CD4-positive, alpha-beta T cell (primary cell): ENCODE measurements around the gene PRELID2. TPM values are rescaled to one million over a fixed set of nuclear protein-coding genes. Genes with fewer than 3 reads are reported as not detected.
"Not testable (repeated sequence)": the region's sequence is repeated elsewhere in the genome, so short reads cannot be mapped to it uniquely, and the experiment has no call there.

Experiments used
- ATAC-seq: fragments of 200-7000 bp; cut with Tn5 transposase; one replicate; pipeline ENCODE4 v1.10.0; 2022; ENCODE audit warnings: mild to moderate bottlenecking; ENCODE audit not compliant: poor library complexity
- CTCF ChIA-PET: fragments of 350-600 bp; sonication (Branson Sonifier 250); formaldehyde crosslinking; loops from one replicate; lab custom pipeline; 2021; ENCODE audit warnings: antibody characterized with exemption, inconsistent platforms; lab: Charles Lee
- POLR2A ChIA-PET: fragments of 350-600 bp; sonication (Branson Sonifier 250); formaldehyde crosslinking; loops from one replicate; lab custom pipeline; 2021; ENCODE audit warnings: antibody characterized with exemption, inconsistent platforms; lab: Charles Lee
- DNase-seq, 14 experiments: peaks; one replicate each; pipeline ENCODE4 v3.0.0-alpha.2; 2013 to 2020; ENCODE audit warnings: mixed read lengths in 2 of 14
- H3K27ac ChIP-seq, 2 donors: one replicate each; pipeline versions ENCODE4 v1.5.1 to v1.7.0; 2013; ENCODE audit warnings: low read length in 2 of 2, low read depth in 1 of 2, mild to moderate bottlenecking in 1 of 2
- H3K27me3 ChIP-seq, 2 experiments: 1 replicate in 1 of 2; 2 replicates in 1 of 2; pipeline versions ENCODE4 v1.6.1 to v1.7.0; 2013; ENCODE audit warnings: low read length in 2 of 2, control low read depth in 1 of 2, mild to moderate bottlenecking in 1 of 2, moderate library complexity in 1 of 2; ENCODE audit not compliant: insufficient read depth in 2 of 2, control insufficient read depth in 1 of 2
- H3K36me3 ChIP-seq: one replicate; pipeline ENCODE4 v1.6.1; 2013; ENCODE audit warnings: low read length, control low read depth; ENCODE audit not compliant: insufficient read depth
- H3K4me1 ChIP-seq: one replicate; pipeline ENCODE4 v1.6.1; 2013; ENCODE audit warnings: low read length, control low read depth; ENCODE audit not compliant: insufficient read depth
- H3K4me3 ChIP-seq: one replicate; pipeline ENCODE4 v1.5.1; 2013; ENCODE audit warnings: mild to moderate bottlenecking, low read length, moderate library complexity
- H3K9me3 ChIP-seq, 2 experiments: 1 replicate in 1 of 2; 2 replicates in 1 of 2; pipeline versions ENCODE4 v1.6.1 to v1.7.0; 2013; ENCODE audit warnings: low read length in 2 of 2, mild to moderate bottlenecking in 2 of 2, control low read depth in 1 of 2, moderate library complexity in 1 of 2; ENCODE audit not compliant: control insufficient read depth in 1 of 2, insufficient read depth in 1 of 2
- H3K27ac Mint-ChIP-seq: one replicate; pipeline ENCODE4 v1.8.0; 2020; ENCODE audit warnings: mixed read lengths
- H3K27me3 Mint-ChIP-seq: one replicate; pipeline ENCODE4 v1.8.0; 2021; ENCODE audit warnings: mixed read lengths
- H3K36me3 Mint-ChIP-seq: one replicate; pipeline ENCODE4 v1.8.0; 2021; ENCODE audit warnings: low read depth, mixed read lengths
- H3K4me1 Mint-ChIP-seq: one replicate; pipeline ENCODE4 v1.8.0; 2021; ENCODE audit warnings: low read depth, mixed read lengths
- H3K4me3 Mint-ChIP-seq: one replicate; pipeline ENCODE4 v1.8.0; 2020; ENCODE audit warnings: mild to moderate bottlenecking, mixed read lengths
- H3K9me3 Mint-ChIP-seq: one replicate; pipeline ENCODE4 v1.8.0; 2020; ENCODE audit warnings: mixed read lengths
- intact Hi-C, 2 experiments: fragments of 100-400 bp; cut with DNase I in 1 of 2; cut with micrococcal nuclease in 1 of 2; formaldehyde crosslinking; loops; one replicate each; pipeline versions ENCODE4 v1.15.1 to v1.9.0; 2023 to 2025; cut with DNase I, micrococcal nuclease
- total RNA-seq, 174 experiments: library from RNA in 2 of 174; stranded (reverse) in 2 of 174; gene quantifications; one replicate each; pipeline ENCODE4 v1.2.3 and lab custom pipeline; 2021 to 2026
- TF ChIP-seq, protein P1 (sequence below): fragments of 200-600 bp; IDR thresholded peaks from one replicate; pipeline ENCODE4 v1.8.0; 2022; ENCODE audit warnings: antibody characterized with exemption, mild to moderate bottlenecking

PRELID2 gene
- total RNA-seq, 2 experiments from 2014 or later, result 0.44 to 0.56 TPM

DNA sequence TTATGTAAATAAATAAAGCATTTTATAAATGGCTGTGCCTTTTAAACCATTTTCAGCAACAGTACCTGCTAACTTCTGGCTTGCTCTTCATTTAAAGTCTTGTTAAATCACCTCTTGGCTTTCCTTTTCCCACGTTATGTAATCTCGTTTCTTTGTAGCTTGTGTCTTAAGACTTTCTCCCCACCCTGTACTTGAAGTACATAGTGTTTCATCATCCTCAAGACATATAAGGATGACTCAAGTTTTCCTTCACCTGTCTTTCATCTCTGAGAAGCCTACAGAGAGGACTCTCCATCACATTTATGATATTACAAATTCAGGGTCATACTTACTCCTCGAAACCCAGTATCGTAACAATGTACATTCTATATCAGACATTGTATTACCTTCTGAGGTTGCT, 33.9 kb downstream of the PRELID2 start:
- no peaks in the 10 kb centered on the region for H3K9me3 Mint-ChIP-seq
- ChIA-PET CTCF (no interaction called here), POLR2A (no interaction called here)
- H3K4me1 ChIP-seq, result no peaks in the 10 kb centered on the region
- no peaks in the 10 kb centered on the region for H3K9me3 ChIP-seq
- TF ChIP-seq, protein P1, sequence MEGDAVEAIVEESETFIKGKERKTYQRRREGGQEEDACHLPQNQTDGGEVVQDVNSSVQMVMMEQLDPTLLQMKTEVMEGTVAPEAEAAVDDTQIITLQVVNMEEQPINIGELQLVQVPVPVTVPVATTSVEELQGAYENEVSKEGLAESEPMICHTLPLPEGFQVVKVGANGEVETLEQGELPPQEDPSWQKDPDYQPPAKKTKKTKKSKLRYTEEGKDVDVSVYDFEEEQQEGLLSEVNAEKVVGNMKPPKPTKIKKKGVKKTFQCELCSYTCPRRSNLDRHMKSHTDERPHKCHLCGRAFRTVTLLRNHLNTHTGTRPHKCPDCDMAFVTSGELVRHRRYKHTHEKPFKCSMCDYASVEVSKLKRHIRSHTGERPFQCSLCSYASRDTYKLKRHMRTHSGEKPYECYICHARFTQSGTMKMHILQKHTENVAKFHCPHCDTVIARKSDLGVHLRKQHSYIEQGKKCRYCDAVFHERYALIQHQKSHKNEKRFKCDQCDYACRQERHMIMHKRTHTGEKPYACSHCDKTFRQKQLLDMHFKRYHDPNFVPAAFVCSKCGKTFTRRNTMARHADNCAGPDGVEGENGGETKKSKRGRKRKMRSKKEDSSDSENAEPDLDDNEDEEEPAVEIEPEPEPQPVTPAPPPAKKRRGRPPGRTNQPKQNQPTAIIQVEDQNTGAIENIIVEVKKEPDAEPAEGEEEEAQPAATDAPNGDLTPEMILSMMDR, result no peak
- intact Hi-C loops, result no loop called here
- no peak for DNase-seq
- no peak overlapping the region for H3K4me3 Mint-ChIP-seq
- no peak overlapping the region for H3K27ac ChIP-seq
- no peaks in the 10 kb centered on the region for H3K27me3 Mint-ChIP-seq
- no peak for ATAC-seq
- no peaks in the 10 kb centered on the region for H3K36me3 ChIP-seq
- no peaks in the 10 kb centered on the region for H3K27me3 ChIP-seq
- H3K36me3 Mint-ChIP-seq, result no peaks in the 10 kb centered on the region
- H3K4me3 ChIP-seq, result no peak overlapping the region
- H3K27ac Mint-ChIP-seq, result no peak overlapping the region
- no peaks in the 10 kb centered on the region for H3K4me1 Mint-ChIP-seq

GRCh38 chr5:145800181-145800580, 35.0 kb downstream of the PRELID2 start:
- Mint-ChIP-seq H3K36me3 (no peaks in the 10 kb centered on the region), H3K9me3 (no peaks in the 10 kb centered on the region), H3K27ac (no peak overlapping the region), H3K27me3 (no peaks in the 10 kb centered on the region), H3K4me3 (no peak overlapping the region), H3K4me1 (no peaks in the 10 kb centered on the region)
- Histone ChIP-seq H3K36me3 (no peaks in the 10 kb centered on the region), H3K4me1 (no peaks in the 10 kb centered on the region), H3K27me3 (no peaks in the 10 kb centered on the region), H3K9me3 (no peaks in the 10 kb centered on the region), H3K4me3 (no peak overlapping the region), H3K27ac (no peak overlapping the region)
- TF ChIP-seq, protein P1, result no peak
- ATAC-seq (no peak), DNase-seq (no peak)
- ChIA-PET CTCF (no interaction called here), POLR2A (no interaction called here)
- intact Hi-C loops, result no loop called here

DNA sequence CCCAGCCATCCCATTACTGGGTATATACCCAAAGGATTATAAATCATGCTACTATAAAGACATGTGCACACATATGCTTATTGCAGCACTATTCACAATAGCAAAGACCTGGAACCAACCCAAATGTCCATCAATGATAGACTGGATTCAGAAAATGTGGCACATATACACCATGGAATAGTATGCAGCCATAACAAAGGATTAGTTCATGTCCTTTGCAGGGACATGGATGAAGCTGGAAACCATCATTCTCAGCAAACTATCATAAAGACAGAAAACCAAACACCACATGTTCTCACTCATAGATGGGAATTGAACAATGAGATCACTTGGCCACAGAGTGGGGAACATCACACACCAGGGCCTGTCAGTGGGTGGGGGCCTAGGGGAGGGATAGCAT, 36.6 kb downstream of the PRELID2 start:
- H3K4me3 ChIP-seq, H3K4me1 Mint-ChIP-seq, H3K27ac ChIP-seq, intact Hi-C loops, H3K4me1 ChIP-seq, POLR2A ChIA-PET, H3K27ac Mint-ChIP-seq, H3K9me3 ChIP-seq, ATAC-seq, DNase-seq, H3K9me3 Mint-ChIP-seq, H3K4me3 Mint-ChIP-seq, H3K36me3 Mint-ChIP-seq, H3K36me3 ChIP-seq, H3K27me3 Mint-ChIP-seq, H3K27me3 ChIP-seq: not testable (repeated sequence)
- CTCF ChIA-PET, result interaction anchor here (0.9 kb wide), 1 partner anchor 9 kb away, joined by 3 read pairs; no protein-coding TSS in a partner anchor

- Histone ChIP-seq H3K36me3 (no peaks in the 10 kb centered on the region), H3K4me3 (no peak overlapping the region), H3K27me3 (no peaks in the 10 kb centered on the region), H3K9me3 (no peaks in the 10 kb centered on the region), H3K27ac (no peak overlapping the region), H3K4me1 (no peaks in the 10 kb centered on the region)
- Mint-ChIP-seq H3K4me3 (no peak overlapping the region), H3K27me3 (no peaks in the 10 kb centered on the region), H3K4me1 (no peaks in the 10 kb centered on the region), H3K9me3 (no peaks in the 10 kb centered on the region), H3K27ac (no peak overlapping the region), H3K36me3 (no peaks in the 10 kb centered on the region)
- CTCF ChIA-PET, result no interaction called here
- POLR2A ChIA-PET, result no interaction called here
- TF ChIP-seq, protein P1, result no peak
- intact Hi-C loops, result no loop called here
- ATAC-seq (no peak), DNase-seq (no peak)
These were observed 37.8 kb downstream of the PRELID2 start for GRCh38 chr5:145797336-145797735.
